T-cell (primary cell): ENCODE data around the gene ZNF333. TPM values are rescaled to one million over a fixed set of nuclear protein-coding genes. Genes with fewer than 3 reads are reported as not detected.

Experiments used
- ATAC-seq, 4 experiments: fragments of 200-7000 bp in 3 of 4; fragments of 150-1000 bp in 1 of 4; cut with Tn5 transposase; replicated peaks in 1 of 4; 1 replicate in 3 of 4; 2 replicates in 1 of 4; pipeline ENCODE4 v1.10.0; 2021; ENCODE audit warnings: moderate library complexity in 3 of 4, mild to moderate bottlenecking in 2 of 4, moderate number of reproducible peaks in 1 of 4
- CTCF ChIA-PET, 2 donors: fragments of 300-600 bp; sonication (Branson Sonifier 250); formaldehyde crosslinking; loops; one replicate each; lab custom pipeline; 2022; ENCODE audit warnings: antibody characterized with exemption in 2 of 2; lab: Charles Lee
- POLR2A ChIA-PET, 2 donors: fragments of 300-600 bp; sonication (Branson Sonifier 250); formaldehyde crosslinking; loops; one replicate each; lab custom pipeline; 2022; ENCODE audit warnings: antibody characterized with exemption in 2 of 2; lab: Charles Lee
- DNase-seq, 35 experiments: peaks; one replicate each; pipeline versions ENCODE4 v3.0.0 to v3.0.0-alpha.2; 2013 to 2023
- H3K27ac ChIP-seq: one replicate; pipeline ENCODE4 v1.5.1; 2013; ENCODE audit warnings: low read length
- H3K27me3 ChIP-seq, 2 experiments: replicated peaks in 1 of 2; 1 replicate in 1 of 2; 2 replicates in 1 of 2; pipeline versions ENCODE4 v1.6.1 to v1.7.0; 2013; ENCODE audit warnings: low read length in 1 of 2, mixed read lengths in 1 of 2; ENCODE audit not compliant: control insufficient read depth in 2 of 2, insufficient read depth in 2 of 2; ENCODE audit errors: extremely low read depth in 1 of 2
- H3K36me3 ChIP-seq, 2 donors: 1 replicate in 1 of 2; 2 replicates in 1 of 2; pipeline versions ENCODE4 v1.6.1 to v1.7.0; 2013; ENCODE audit warnings: low read length in 1 of 2; ENCODE audit not compliant: control insufficient read depth in 2 of 2, insufficient read depth in 1 of 2; ENCODE audit errors: extremely low read depth in 1 of 2
- H3K4me1 ChIP-seq, 2 experiments: 1 replicate in 1 of 2; 2 replicates in 1 of 2; pipeline versions ENCODE4 v1.6.1 to v1.7.0; 2013; ENCODE audit warnings: low read length in 2 of 2, mixed read lengths in 1 of 2; ENCODE audit not compliant: insufficient read depth in 2 of 2, control insufficient read depth in 1 of 2; ENCODE audit errors: extremely low read depth in 1 of 2
- H3K4me3 ChIP-seq, 2 donors: 1 replicate in 1 of 2; 2 replicates in 1 of 2; pipeline versions ENCODE4 v1.5.1 to v1.7.0; 2013; ENCODE audit warnings: mild to moderate bottlenecking in 2 of 2, low read length in 1 of 2, moderate library complexity in 1 of 2; ENCODE audit not compliant: control insufficient read depth in 1 of 2; ENCODE audit errors: extremely low read depth in 1 of 2
- H3K9me3 ChIP-seq: 2 replicates; pipeline ENCODE4 v1.7.0; 2013
- H3K27ac Mint-ChIP-seq, 2 donors: one replicate each; pipeline ENCODE4 v1.8.0; 2020 to 2021; ENCODE audit warnings: mild to moderate bottlenecking in 2 of 2, mixed read lengths in 2 of 2
- H3K27me3 Mint-ChIP-seq, 2 donors: one replicate each; pipeline ENCODE4 v1.8.0; 2021 to 2022; ENCODE audit warnings: mixed read lengths in 2 of 2
- H3K36me3 Mint-ChIP-seq: one replicate; pipeline ENCODE4 v1.8.0; 2021; ENCODE audit warnings: mixed read lengths
- H3K4me1 Mint-ChIP-seq, 3 donors: one replicate each; pipeline ENCODE4 v1.8.0; 2020 to 2022; ENCODE audit warnings: mixed read lengths in 3 of 3, mild to moderate bottlenecking in 1 of 3
- H3K4me3 Mint-ChIP-seq, 3 donors: one replicate each; pipeline ENCODE4 v1.8.0; 2020 to 2022; ENCODE audit warnings: mild to moderate bottlenecking in 3 of 3, mixed read lengths in 3 of 3, moderate library complexity in 3 of 3
- H3K9me3 Mint-ChIP-seq, 3 donors: one replicate each; pipeline ENCODE4 v1.8.0; 2020 to 2022; ENCODE audit warnings: mixed read lengths in 3 of 3
- WGBS: methylation state at CpG from one replicate; pipeline ENCODE4 v1.1.5; 2013; ENCODE audit warnings: missing lambda C conversion rate; ENCODE audit not compliant: insufficient coverage; 5-methylcytosine and 5-hydroxymethylcytosine counted together
- total RNA-seq, 35 experiments: library from RNA in 6 of 35; stranded (reverse) in 6 of 35; fragments of 120-200 nt in 1 of 35; gene quantifications; one replicate each; pipeline versions ENCODE4 v1.2.1 to v1.2.4 and lab custom pipeline; 2013 to 2026

Gene ZNF333
- total RNA-seq, 5 donors from 2014 or later (not counting 1 experiment from before 2014, with no cell fraction given) = 20.5 to 39.0 (median 30.4) TPM

- Mint-ChIP-seq H3K36me3 (no peaks in the 10 kb centered on the region), H3K27ac (no peak overlapping the region), H3K4me1 (peaks cover 16 to 27% (median 20%) of the 10 kb centered on the region in 3 donors), H3K4me3 (no peak overlapping the region), H3K9me3 (no peaks in the 10 kb centered on the region), H3K27me3 (peaks cover 0 to 4% of the 10 kb centered on the region in 2 donors)
- CTCF ChIA-PET = interaction anchor here (0.7 to 4.1 kb wide), 6 partner anchors 9 to 130 kb away, joined by 3 to 56 read pairs (median 4); partner anchors contain the start of gene NDUFB7 (in 1 of the 2)
- WGBS = no CpG with 5 or more reads among the region's 3 CpGs
- Histone ChIP-seq H3K36me3 (no peaks in the 10 kb centered on the region), H3K27ac (no peak overlapping the region), H3K9me3 (no peaks in the 10 kb centered on the region), H3K4me3 (no peak overlapping the region), H3K4me1 (peaks cover 4 to 16% of the 10 kb centered on the region in 2 experiments), H3K27me3 (peaks cover 0 to 3% of the 10 kb centered on the region in 2 experiments)
- ATAC-seq = no peak
- peak in 7 of 35 experiments; percentile 7 to 43 (median 14) for DNase-seq
- POLR2A ChIA-PET = interaction anchor here in 1 of 2 donors (0.6 kb wide), 1 partner anchor 27 kb away, joined by 3 read pairs; no protein-coding TSS in a partner anchor
Observed at GRCh38 chr19:14686411-14686810, 3.4 kb upstream of the ZNF333 start.

DNA sequence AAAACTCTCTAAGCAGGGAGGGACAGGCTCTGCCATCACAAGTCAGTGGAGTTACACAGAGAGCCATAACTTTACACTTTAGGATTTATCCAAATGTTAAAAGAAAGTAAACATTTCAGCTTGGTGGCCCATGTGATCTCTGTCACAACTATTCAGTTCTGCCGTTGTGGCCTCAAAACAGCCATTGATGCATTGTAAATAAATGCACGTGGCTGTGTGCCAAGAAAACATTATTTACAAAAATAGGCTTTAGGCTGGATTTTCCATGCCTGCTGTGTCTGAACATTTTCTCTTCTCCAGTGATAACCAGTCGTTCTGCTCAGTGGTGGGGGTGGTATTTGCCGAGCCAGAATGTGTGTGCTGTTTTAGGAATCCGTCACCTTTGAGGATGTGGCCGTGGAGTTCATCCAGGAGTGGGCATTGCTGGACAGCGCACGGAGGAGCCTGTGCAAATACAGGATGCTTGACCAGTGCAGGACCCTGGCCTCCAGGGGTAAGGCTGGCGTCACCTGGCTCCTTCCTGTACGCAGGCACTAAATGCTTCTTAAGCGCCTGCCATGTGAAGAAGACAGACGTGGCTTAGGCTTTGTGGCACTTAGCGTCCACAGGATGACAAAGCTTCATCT lies 4.9 kb downstream of the ZNF333 start:
- 96% methylated on average over 12 of the region's 13 CpGs for WGBS
- no peak overlapping the region for H3K27ac Mint-ChIP-seq

GRCh38 chr19:14695471-14695870 lies 5.6 kb downstream of the ZNF333 start:
- Mint-ChIP-seq H3K4me1 (peaks cover 6 to 18% (median 13%) of the 10 kb centered on the region in 3 donors), H3K4me3 (no peak overlapping the region), H3K9me3 (no peaks in the 10 kb centered on the region), H3K27ac (no peak overlapping the region), H3K36me3 (peaks cover 49% of the 10 kb centered on the region), H3K27me3 (no peaks in the 10 kb centered on the region)
- 100% methylated on average over 3 of the region's 5 CpGs for WGBS
- no peak for ATAC-seq
- H3K36me3 ChIP-seq = peaks cover 10 to 48% of the 10 kb centered on the region in 2 donors
- no peak overlapping the region for H3K27ac ChIP-seq
- H3K9me3 ChIP-seq = no peaks in the 10 kb centered on the region
- DNase-seq = no peak
- ChIA-PET CTCF (interaction anchor here in 1 of 2 donors (0.6 kb wide), 2 partner anchors 185 to 625 kb away, joined by 3 to 4 read pairs; no protein-coding TSS in a partner anchor), POLR2A (no interaction called here)
- H3K27me3 ChIP-seq = no peaks in the 10 kb centered on the region
- no peak overlapping the region for H3K4me3 ChIP-seq
- peaks cover 2 to 5% of the 10 kb centered on the region in 2 experiments for H3K4me1 ChIP-seq

More for the DNA sequence above, 4.9 kb downstream of the ZNF333 start:
- Histone ChIP-seq H3K9me3 (no peaks in the 10 kb centered on the region), H3K27me3 (no peaks in the 10 kb centered on the region), H3K27ac (no peak overlapping the region), H3K36me3 (peaks cover 7 to 40% of the 10 kb centered on the region in 2 donors), H3K4me3 (no peak overlapping the region), H3K4me1 (peaks cover 4 to 9% of the 10 kb centered on the region in 2 experiments)
- ChIA-PET CTCF (no interaction called here), POLR2A (no interaction called here)
- DNase-seq (no peak), ATAC-seq (no peak)
- Mint-ChIP-seq H3K4me3 (no peak overlapping the region), H3K4me1 (peaks cover 11 to 23% (median 17%) of the 10 kb centered on the region in 3 donors), H3K36me3 (peaks cover 42% of the 10 kb centered on the region), H3K27me3 (no peaks in the 10 kb centered on the region), H3K9me3 (no peaks in the 10 kb centered on the region)

DNA sequence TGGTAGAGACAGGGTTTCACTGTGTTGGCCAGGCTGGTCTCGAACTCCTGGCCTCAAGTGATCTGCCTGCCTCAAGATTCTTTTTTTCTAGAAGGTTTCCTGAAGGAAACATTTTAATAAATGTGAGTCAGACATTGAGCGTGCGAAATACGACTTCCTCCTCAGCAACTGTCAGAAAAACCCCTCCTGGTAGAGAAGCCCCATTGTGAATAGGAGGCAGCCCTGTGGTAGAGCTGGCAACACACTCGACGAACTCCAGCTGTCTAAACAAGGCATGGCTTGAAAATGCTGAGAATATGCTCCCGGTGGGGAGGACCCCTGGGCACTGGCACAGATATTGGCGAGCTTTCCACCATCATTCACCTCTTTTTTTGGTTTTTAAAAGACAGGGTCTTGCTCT lies 9.8 kb downstream of the ZNF333 start:
- 82% methylated on average over 3 of the region's 8 CpGs for WGBS
- Mint-ChIP-seq H3K9me3 (no peaks in the 10 kb centered on the region), H3K36me3 (peaks cover 73% of the 10 kb centered on the region), H3K4me3 (no peak overlapping the region), H3K27me3 (no peaks in the 10 kb centered on the region), H3K4me1 (no peaks in the 10 kb centered on the region), H3K27ac (no peak overlapping the region)
- Histone ChIP-seq H3K27ac (no peak overlapping the region), H3K4me3 (no peak overlapping the region), H3K4me1 (no peaks in the 10 kb centered on the region), H3K27me3 (no peaks in the 10 kb centered on the region), H3K36me3 (peaks cover 24 to 74% of the 10 kb centered on the region in 2 donors), H3K9me3 (no peaks in the 10 kb centered on the region)
- ChIA-PET CTCF (no interaction called here), POLR2A (no interaction called here)
- DNase-seq (no peak), ATAC-seq (no peak)

DNA sequence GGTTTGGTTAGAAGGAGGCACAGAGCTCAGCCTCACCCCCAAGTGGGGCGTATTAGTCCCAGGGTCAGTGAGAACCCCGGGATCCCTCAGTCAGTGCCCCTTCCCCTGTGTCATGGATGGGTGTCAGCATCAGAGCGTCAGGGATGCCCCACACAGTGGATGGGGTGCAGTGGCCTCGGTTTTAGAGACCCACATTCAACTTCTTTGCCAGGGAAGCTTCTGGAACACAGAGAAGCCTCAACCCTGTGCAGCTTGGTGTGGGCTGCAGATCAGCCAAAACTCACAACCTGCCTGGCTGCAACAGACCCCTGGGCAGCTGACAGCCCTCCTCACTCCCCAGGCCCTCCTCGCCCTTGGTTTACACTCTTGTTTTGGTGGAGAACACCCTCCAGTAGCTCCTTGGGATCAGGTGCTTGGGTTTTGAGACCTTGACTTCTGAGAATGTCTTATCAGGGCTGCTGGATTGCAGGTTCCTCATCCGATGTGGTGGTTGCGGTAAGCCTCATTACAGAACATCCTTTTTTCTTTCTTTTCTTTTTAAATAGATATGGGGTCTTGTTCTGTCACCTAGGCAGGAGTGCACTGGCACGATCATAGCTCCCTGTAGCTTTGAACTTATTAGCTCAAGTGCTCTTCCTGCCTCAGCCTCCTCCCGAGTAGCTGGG lies 11.0 kb downstream of the ZNF333 start:
- H3K27me3 Mint-ChIP-seq = no peaks in the 10 kb centered on the region
- CTCF ChIA-PET = no interaction called here
- no peak overlapping the region for H3K4me3 ChIP-seq
- POLR2A ChIA-PET = no interaction called here
- no peaks in the 10 kb centered on the region for H3K9me3 Mint-ChIP-seq
- DNase-seq (no peak), ATAC-seq (no peak)
- H3K4me1 ChIP-seq = no peaks in the 10 kb centered on the region
- H3K27ac ChIP-seq = no peak overlapping the region
- no peaks in the 10 kb centered on the region for H3K4me1 Mint-ChIP-seq
- no peak overlapping the region for H3K27ac Mint-ChIP-seq
- 100% methylated on average over 3 of the region's 9 CpGs for WGBS
- H3K36me3 ChIP-seq = peaks cover 28 to 74% of the 10 kb centered on the region in 2 donors
- H3K9me3 ChIP-seq = no peaks in the 10 kb centered on the region
- H3K27me3 ChIP-seq = no peaks in the 10 kb centered on the region
- no peak overlapping the region for H3K4me3 Mint-ChIP-seq
- H3K36me3 Mint-ChIP-seq = peaks cover 74% of the 10 kb centered on the region

GRCh38 chr19:14703833-14704232 lies 14.0 kb downstream of the ZNF333 start:
- ATAC-seq = no peak
- H3K9me3 ChIP-seq = no peaks in the 10 kb centered on the region
- no peaks in the 10 kb centered on the region for H3K4me1 ChIP-seq
- H3K36me3 ChIP-seq = peaks cover 31 to 83% of the 10 kb centered on the region in 2 donors
- no peak overlapping the region for H3K27ac Mint-ChIP-seq
- no peaks in the 10 kb centered on the region for H3K27me3 ChIP-seq
- DNase-seq = no peak
- H3K4me1 Mint-ChIP-seq = no peaks in the 10 kb centered on the region
- H3K36me3 Mint-ChIP-seq = peaks cover 85% of the 10 kb centered on the region
- no peaks in the 10 kb centered on the region for H3K9me3 Mint-ChIP-seq
- CTCF ChIA-PET = no interaction called here
- H3K4me3 ChIP-seq = no peak overlapping the region
- H3K27ac ChIP-seq = no peak overlapping the region
- WGBS = 100% methylated on average over 3 of the region's 6 CpGs
- POLR2A ChIA-PET = no interaction called here
- H3K27me3 Mint-ChIP-seq = no peaks in the 10 kb centered on the region
- H3K4me3 Mint-ChIP-seq = no peak overlapping the region
